ENCODE measurements around the gene RBFOX2.
A peak's percentile ranks its signal among the peaks of the same experiment; 100 is the strongest.

RBFOX2 gene

GRCh38 chr22:35981900-35982299 is 46.7 kb downstream of the RBFOX2 start:
- H3K27ac ChIP-seq: no peak overlapping the region
- H3K4me3 ChIP-seq: no peak overlapping the region
- peaks cover 0 to 29% (median 9%) of the 10 kb centered on the region in 4 donors for H3K4me1 ChIP-seq
- H3K27me3 ChIP-seq: no peaks in the 10 kb centered on the region
- H3K9me3 ChIP-seq: no peaks in the 10 kb centered on the region
- no peak for DNase-seq
- no peak for TF ChIP-seq CTCF (IDR thresholded peaks at IDR 0.05)
- intact Hi-C loops (cut with DNase I; ENCODE audit: low total_unique reads): no loop called here
- no peaks in the 10 kb centered on the region for H3K36me3 ChIP-seq

GRCh38 chr22:35978889-35979288 is 49.7 kb downstream of the RBFOX2 start:
- intact Hi-C loops (cut with DNase I; ENCODE audit: low total_unique reads): loop anchor here (2.0 kb wide), 1 partner anchor 20 kb away; no protein-coding TSS in a partner anchor
- Histone ChIP-seq H3K27ac (no peak overlapping the region), H3K4me1 (peaks cover 0 to 31% (median 14%) of the 10 kb centered on the region in 4 donors), H3K27me3 (no peaks in the 10 kb centered on the region), H3K9me3 (no peaks in the 10 kb centered on the region), H3K4me3 (no peak overlapping the region), H3K36me3 (no peaks in the 10 kb centered on the region)
- DNase-seq: no peak
- no peak for TF ChIP-seq CTCF (IDR thresholded peaks at IDR 0.05)

- TF ChIP-seq CTCF (IDR thresholded peaks at IDR 0.05): no peak
- H3K4me1 ChIP-seq: peaks cover 0 to 37% (median 19%) of the 10 kb centered on the region in 4 donors
- H3K9me3 ChIP-seq: no peaks in the 10 kb centered on the region
- intact Hi-C loops (cut with DNase I; ENCODE audit: low total_unique reads): loop anchor here (2.0 kb wide), 1 partner anchor 21 kb away; no protein-coding TSS in a partner anchor
- H3K27ac ChIP-seq: no peak overlapping the region
- H3K36me3 ChIP-seq: no peaks in the 10 kb centered on the region
- H3K27me3 ChIP-seq: no peaks in the 10 kb centered on the region
- no peak overlapping the region for H3K4me3 ChIP-seq
- DNase-seq: no peak
Measured at GRCh38 chr22:35978201-35978600, 50.4 kb downstream of the RBFOX2 start.

GRCh38 chr22:35977136-35977535 is 51.5 kb downstream of the RBFOX2 start:
- Histone ChIP-seq H3K36me3 (no peaks in the 10 kb centered on the region), H3K27ac (no peak overlapping the region), H3K27me3 (no peaks in the 10 kb centered on the region), H3K4me1 (peaks cover 0 to 48% (median 24%) of the 10 kb centered on the region in 4 donors), H3K9me3 (no peaks in the 10 kb centered on the region), H3K4me3 (no peak overlapping the region)
- no peak for TF ChIP-seq CTCF (IDR thresholded peaks at IDR 0.05)
- intact Hi-C loops (cut with DNase I; ENCODE audit: low total_unique reads): no loop called here
- DNase-seq: no peak

GRCh38 chr22:35973388-35973787 is 55.2 kb downstream of the RBFOX2 start:
- H3K27ac ChIP-seq: peak overlapping the region; percentile 82 to 83
- H3K9me3 ChIP-seq: no peaks in the 10 kb centered on the region
- H3K4me3 ChIP-seq: peak overlapping the region in 1 of 2 donors; percentile 24
- TF ChIP-seq CTCF (IDR thresholded peaks at IDR 0.05): no peak
- no peaks in the 10 kb centered on the region for H3K36me3 ChIP-seq
- no peaks in the 10 kb centered on the region for H3K27me3 ChIP-seq
- DNase-seq: no peak
- H3K4me1 ChIP-seq: peaks cover 0 to 76% (median 45%) of the 10 kb centered on the region in 4 donors
- intact Hi-C loops (cut with DNase I; ENCODE audit: low total_unique reads): no loop called here

- intact Hi-C loops (cut with DNase I; ENCODE audit: low total_unique reads): no loop called here
- Histone ChIP-seq H3K27me3 (no peaks in the 10 kb centered on the region), H3K4me1 (peaks cover 0 to 83% (median 45%) of the 10 kb centered on the region in 4 donors), H3K36me3 (no peaks in the 10 kb centered on the region), H3K27ac (peak overlapping the region; percentile 82 to 83), H3K4me3 (no peak overlapping the region), H3K9me3 (no peaks in the 10 kb centered on the region)
- DNase-seq: no peak
- no peak for TF ChIP-seq CTCF (IDR thresholded peaks at IDR 0.05)
Measured at GRCh38 chr22:35972559-35972958, 56.1 kb downstream of the RBFOX2 start.
